HG03571 (cell line): ENCODE data around the gene PRRT1B.
"Not testable (repeated sequence)": the region's sequence is repeated elsewhere in the genome, so short reads cannot be mapped to it uniquely, and the experiment has no call there.

Source experiments
- ATAC-seq: cut with Tn5 transposase; IDR thresholded peaks from one replicate; pipeline ENCODE4 v1.9.1; 2021; ENCODE audit not compliant: unreplicated experiment

Gene PRRT1B

DNA sequence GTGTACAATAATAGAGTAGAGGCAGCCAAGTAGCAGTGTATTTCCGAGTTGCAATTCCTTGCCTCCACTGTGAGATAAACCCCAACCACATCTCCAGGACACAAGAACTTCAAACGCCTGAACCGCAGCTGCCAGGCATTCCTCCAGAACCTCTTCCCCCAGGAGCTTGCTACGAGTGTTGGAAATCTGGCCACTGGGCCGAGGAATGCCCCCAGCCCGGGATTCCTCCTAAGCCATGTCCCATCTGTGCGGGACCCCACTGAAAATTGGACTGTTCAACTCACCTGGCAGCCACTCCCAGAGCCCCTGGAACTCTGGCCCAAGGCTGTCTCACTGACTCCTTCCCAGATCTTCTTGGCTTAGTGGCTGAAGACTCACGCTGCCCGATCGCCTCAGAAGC lies 3.9 kb downstream of the PRRT1B start:
- not testable (repeated sequence) for ATAC-seq

GRCh38 chr9:131550465-131550864 lies 5.1 kb downstream of the PRRT1B start:
- ATAC-seq: not testable (repeated sequence)

DNA sequence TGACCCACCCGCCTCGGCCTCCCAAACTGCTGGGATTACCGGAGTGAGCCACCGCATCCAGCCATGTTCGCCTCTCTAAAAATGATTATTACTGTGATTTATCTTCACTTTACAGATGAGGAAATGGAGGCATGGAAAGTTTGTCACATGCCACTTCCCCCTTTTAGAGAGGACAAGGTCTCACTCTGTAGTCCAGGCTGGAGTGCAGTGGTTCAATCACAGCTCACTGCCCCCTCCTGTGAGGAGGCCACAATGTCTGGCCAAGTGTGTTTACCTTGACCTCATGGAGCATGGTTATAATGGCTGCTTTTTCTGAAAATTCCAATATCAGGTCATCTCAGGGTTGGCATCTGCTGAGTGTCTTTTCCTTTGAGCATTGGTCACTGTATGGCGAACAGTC lies 6.7 kb downstream of the PRRT1B start:
- no peak for ATAC-seq

- ATAC-seq: no peak
Observed at GRCh38 chr9:131554087-131554842, 8.9 kb downstream of the PRRT1B start.

DNA sequence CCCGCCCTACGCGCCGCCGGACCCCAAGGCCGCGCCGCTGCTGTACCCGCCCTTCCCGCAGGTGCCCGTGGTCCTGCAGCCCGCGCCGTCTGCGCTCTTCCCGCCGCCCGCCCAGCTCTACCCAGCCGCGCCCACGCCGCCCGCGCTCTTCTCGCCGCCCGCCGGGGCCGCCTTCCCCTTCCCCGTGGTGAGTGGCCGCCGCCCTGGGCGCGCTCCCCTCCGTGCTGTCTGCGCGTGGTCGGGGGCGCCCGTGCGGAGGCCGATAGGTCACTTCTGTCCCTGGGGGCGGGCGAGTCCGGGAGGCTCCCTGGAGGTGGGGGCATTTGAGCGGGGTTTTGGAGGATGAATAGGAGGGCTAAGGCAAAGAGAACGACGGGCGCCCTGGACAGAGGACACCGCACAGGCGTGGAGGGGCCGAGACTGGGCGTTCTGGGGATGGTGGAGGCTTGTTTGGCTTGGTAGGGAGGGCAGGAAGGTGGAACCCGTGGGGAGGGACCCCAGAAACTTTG lies 9.6 kb downstream of the PRRT1B start:
- no peak for ATAC-seq

GRCh38 chr9:131555841-131556673 lies 10.7 kb downstream of the PRRT1B start:
- no peak for ATAC-seq

DNA sequence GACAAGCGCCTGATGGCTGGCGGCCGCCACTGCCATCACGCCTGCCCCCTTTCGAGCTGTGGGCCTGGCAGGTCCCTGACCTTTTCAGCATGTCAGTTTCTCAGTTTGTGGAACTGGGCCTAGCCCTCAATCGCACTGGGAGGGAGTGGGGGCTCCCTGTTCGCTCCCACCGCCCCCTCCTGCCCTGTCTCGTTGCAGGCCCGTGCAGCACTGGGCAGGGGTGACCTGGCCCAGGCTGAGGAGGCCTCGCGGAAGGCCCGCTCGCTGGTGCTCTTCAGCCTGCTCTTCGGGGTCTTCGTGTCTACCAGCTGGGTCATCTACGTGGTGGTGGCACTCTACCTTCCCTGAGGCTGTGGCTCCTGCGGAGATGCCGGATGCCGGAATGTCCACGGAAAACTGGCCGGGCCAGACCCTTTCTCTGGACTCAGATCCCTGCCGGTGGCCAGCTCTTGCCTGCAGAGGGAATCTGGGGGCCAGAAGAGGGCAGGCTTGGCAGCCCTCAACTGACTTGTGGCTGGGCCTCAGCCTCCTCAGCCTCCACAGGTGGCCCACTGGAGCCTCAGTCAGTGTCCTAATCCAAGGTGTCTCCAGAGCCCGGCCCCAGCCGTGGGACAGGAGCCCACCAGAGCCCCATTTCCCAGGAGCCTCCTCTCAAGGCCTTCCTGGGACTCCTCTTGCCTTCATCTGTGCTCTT lies 12.7 kb downstream of the PRRT1B start:
- no peak for ATAC-seq

GRCh38 chr9:131559421-131560000 lies 14.2 kb downstream of the PRRT1B start:
- no peak for ATAC-seq

GRCh38 chr9:131562032-131562959 lies 17.0 kb downstream of the PRRT1B start:
- no peak for ATAC-seq

DNA sequence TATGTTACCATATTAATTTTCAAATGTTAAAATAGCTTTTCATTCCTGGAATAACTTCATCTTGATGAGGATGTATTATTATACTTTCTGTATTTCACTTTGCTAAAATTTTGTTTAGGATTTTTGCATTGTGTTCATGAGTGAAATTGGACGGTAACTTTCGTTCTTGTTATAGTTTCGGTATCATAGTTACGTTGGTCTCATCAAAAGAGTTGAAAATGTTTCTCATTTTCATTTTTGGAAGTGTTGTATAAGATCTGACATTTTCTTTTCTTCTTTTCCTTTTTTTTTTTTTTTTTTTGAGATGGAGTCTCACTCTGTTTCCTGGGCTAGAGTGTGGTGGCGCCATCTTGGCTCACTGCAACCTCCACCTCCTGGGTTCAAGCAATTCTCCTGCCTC lies 20.0 kb downstream of the PRRT1B start:
- ATAC-seq: no peak

GRCh38 chr9:131566158-131566557 lies 20.8 kb downstream of the PRRT1B start:
- ATAC-seq: no peak

DNA sequence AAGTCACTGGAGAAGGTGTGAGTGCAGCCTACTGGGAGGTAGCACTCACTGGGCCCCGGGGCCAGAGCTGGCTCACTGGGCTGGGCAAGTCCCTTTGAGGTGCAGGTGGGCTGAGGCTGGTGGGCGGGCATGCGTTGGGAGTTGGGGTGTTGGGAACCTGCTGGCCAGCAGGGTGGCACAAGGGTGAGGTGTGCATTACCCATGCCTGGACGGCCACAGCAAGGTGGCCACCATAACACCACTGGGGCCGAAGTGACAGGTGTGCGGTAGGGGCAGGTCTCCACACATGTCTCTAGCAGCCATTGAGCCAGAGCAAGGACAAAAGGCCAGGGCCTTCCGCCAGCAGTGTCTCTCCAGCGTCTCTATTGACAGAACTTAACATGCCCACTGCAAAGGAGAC lies 22.6 kb downstream of the PRRT1B start:
- ATAC-seq: no peak

- ATAC-seq: no peak
Observed at GRCh38 chr9:131574730-131575640, 29.7 kb downstream of the PRRT1B start.

DNA sequence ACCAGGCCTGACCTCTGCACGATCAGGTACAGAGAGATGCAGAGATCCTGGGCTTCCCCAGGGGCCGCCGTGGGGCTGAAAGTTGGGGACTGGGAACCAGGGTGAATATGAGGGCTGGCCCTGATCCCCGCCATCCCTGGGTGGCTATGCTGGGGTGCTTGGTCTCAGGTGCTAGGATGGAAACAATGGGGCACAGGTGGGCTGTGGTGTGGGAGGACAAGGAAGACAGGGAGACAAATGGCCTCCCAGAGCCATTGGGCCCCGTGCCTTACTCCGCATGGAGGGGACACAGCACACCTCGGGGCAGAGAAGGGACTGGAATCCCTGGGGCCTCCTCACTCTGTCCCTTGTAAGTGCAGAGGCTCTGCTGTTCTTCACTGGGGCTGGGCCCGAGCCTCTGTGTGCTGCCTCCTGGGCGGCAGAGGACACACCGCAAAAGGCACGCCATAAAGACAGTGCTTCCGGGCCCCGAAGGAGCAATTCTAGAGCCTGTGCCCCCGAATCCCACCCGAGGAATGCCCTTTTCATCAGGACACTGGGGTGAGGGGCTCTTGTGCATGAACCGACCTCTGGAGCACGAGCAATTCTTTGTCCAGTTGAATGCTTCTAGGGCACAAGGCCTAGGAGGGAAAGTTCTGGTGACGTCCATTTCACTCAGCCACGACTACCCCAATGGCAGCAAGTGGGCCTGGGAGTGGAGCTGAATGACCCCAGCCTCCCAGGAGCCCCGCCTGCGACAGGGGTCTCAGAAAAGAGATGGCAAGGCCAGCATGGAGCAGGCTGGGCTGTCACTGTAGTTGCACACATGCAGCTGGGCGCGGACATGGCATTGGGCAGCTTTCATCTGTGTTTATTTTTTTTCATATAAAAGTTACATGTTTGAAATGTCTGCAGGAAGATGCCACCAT lies 30.9 kb downstream of the PRRT1B start:
- no peak for ATAC-seq

- ATAC-seq: no peak
Observed at GRCh38 chr9:131577005-131578000, 32.0 kb downstream of the PRRT1B start.

DNA sequence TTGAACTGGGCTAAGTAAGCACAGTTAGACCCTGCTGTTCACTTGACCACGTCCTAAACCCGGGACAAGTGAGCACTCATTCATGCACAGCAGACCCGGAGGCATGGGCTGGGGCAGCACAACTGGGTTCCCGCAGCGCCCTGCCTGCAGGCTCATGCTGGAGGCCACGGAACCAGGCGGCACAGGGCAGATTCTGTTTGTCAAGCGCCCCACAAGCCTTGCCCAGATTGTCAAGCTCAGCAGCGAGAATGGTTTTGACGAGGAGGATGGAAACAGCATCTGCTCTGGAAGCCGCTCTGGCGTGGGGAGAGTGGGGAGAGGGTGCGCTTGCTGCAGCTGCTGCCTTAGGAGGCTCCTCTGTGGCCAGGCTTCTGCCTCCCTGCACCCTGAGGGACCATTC lies 32.7 kb downstream of the PRRT1B start:
- no peak for ATAC-seq
